ENCODE measurements around the gene IDE.
"Not testable (repeated sequence)": the region's sequence is repeated elsewhere in the genome, so short reads cannot be mapped to it uniquely, and the experiment has no call there.

Gene IDE

DNA sequence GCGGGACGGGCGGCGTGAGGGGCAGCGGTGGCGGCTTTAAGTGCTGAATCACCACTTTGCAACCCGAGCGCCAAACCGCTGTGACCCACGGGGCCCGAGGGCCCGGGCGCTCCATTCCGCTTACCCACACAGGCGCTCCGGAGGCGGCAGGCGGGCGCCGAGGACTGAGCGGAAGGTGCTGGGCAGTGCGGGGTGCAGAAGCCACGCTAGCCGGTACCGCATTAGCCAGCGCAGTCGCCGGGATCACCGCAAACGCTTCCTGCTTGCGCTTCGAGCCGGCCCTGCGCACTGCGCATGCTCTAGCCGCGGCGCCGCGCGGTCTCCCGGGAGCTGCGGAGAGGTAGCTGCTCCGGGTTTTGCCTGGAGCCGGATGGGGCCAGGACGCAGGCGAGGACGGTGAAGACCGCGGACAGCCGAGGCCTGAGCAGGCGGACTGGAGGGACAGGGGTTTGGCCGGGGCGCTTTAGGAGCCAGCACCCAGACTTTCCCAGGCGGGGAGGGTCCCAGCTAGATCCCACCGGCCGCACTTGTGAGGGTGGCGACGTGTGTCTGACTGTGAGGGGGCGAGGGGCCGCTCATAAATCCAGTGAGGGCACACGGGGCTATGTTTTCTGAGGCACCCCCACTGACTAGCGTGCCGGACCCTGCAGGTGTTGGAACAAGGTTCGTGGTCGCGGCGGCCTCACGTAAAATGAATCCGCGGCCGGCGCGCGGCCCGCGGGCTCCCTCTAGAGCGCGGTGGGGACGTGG, at the start of gene IDE:
Gene IDE (minus strand): TSS at position 296 of the 750 bp plus-strand sequence. CDS start 74 bp downstream, at position 222.
- peak; percentile 60 to 77 for DNase-seq (ENCODE audit: low read depth in 2 of 2)

DNA sequence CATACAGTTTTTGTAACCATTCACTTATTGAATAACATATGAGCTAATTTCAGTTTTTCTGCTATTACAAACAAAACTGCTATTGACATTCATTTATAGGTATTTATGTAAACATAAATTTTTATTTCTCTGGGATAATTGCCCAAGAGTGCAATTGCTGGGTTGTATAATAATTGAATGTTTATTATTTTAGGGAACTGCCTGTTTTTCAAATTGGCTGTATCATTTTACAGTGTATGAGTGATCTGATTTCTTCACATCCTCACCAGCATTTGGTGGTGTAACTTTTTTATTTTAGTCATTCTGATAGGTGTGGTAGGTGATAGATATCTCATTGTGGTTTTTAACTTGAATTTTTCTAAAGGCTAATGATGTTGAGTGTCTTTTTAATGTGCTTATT, 45.5 kb upstream of the IDE start:
- DNase-seq (ENCODE audit: low read depth in 2 of 2), result no peak

DNA sequence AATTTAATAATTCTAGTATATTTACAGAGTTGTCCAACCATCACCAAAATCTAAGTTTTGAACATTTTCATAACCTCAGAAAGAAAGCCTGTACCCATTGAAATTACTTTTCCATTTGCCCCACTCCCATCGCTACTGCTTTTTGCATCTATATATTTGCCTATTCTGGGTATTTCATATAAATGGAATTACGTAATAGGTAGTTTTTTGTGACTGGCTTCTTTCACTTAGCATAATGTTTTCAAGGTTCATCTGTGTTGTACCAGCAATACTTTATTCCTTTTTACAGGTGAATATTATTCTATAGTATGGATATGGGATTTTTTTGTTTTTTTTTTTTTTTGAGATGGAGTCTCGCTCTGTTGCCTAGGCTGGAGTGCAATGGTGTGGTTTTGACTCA, 41.6 kb upstream of the IDE start:
- DNase-seq (ENCODE audit: low read depth in 2 of 2), result no peak

DNA sequence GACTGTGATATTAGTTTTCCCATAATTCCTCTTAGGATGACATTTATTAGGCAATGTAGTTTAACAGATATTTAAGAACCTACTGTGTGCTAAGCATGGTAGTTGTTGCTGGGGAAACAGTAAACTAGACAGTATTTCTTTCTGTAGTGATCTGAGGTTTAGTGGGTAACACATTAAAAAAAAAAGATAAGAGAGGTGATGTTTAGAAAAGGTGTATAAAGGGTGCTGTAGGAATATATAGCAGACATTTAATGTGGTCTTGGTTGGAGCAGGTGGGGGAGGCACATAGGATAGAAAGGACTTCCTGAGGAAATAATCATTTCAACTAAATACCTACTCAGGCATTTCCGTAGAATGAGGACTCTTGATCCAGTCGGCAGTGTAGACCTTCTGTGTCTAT, 30.9 kb upstream of the IDE start:
- DNase-seq (ENCODE audit: low read depth in 2 of 2), result no peak

DNA sequence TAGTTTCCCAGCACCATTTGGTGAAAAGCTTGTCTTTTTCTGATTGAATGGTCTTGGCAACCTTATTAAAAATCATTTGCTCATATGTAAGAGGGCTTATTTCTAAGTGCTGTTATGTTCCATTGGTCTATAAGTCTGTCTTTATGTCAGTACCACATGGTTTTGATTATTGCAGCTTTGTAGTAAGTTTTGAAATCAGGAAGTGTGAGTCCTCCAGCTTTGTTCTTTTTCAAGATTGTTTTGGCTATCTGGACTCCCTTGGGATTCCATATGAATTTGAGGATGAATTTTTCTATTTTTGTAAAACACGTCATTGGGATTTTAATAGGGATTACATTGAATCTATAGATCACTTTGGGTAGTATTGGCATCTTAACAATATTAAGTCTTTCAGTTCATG, 24.4 kb upstream of the IDE start:
- no peak for DNase-seq (ENCODE audit: low read depth in 2 of 2)

DNA sequence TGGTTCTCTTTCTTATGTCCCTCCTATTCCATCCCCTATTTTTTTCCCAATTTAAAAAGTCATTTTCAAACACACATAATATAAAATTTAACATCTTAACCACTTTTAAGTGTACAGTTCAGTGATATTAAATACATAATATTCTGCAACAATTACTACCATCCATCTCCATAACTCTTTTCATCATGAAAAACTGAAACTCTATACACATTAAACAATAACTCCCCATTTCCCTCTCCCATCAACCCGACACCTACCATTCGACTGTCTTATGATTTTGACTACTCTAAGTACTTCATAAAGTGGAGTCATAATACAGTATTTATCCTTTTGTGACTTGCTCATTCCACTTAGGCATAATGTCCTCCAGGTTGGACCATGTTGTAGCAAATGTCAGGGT, 21.6 kb upstream of the IDE start:
- DNase-seq (ENCODE audit: low read depth in 2 of 2), result no peak

DNA sequence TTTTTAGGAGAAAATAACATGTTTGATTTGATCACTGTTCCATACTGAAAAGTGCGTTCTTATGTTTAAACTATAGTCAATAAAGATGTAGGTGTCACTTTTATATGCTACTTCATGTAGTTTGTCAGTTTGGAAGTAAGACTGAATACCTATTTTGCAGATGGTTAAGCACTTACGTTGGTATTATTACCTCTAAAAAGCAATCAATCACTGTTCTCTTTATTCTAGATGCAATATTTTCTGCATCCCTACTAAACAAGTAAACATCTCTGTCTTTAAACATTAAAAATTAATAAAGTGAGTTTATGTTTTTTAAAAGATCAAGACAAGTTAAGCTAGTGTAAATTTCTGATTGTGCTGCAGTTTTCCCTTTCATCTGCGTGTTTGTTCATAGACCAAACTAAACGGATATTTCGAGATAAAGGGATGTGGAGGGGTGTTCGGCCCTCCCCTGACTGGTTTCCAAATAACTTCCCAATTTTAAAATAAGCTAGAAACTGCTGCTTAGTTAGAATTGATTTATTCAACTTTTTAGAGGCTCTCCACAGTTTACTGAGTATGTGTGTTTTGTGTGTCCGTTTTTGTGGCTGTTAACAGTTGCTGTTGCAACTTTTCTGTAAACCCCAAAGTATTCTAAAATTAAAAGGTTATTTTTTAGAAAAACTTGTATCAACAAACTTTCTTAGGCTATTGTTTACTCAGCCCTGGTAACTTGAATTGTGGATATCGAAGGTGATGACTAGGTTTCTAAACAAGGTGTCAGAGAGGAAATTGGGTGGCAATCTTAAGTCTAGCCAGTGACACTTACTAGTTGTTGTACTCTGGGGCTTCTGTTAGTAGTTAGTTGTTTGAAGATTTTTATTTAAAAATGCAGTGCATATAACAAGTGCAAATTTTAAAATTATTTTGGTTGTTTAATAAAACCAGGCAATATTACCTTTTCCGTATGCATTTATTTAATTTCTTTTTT, 20.0 kb upstream of the IDE start:
- no peak for DNase-seq (ENCODE audit: low read depth in 2 of 2)

DNA sequence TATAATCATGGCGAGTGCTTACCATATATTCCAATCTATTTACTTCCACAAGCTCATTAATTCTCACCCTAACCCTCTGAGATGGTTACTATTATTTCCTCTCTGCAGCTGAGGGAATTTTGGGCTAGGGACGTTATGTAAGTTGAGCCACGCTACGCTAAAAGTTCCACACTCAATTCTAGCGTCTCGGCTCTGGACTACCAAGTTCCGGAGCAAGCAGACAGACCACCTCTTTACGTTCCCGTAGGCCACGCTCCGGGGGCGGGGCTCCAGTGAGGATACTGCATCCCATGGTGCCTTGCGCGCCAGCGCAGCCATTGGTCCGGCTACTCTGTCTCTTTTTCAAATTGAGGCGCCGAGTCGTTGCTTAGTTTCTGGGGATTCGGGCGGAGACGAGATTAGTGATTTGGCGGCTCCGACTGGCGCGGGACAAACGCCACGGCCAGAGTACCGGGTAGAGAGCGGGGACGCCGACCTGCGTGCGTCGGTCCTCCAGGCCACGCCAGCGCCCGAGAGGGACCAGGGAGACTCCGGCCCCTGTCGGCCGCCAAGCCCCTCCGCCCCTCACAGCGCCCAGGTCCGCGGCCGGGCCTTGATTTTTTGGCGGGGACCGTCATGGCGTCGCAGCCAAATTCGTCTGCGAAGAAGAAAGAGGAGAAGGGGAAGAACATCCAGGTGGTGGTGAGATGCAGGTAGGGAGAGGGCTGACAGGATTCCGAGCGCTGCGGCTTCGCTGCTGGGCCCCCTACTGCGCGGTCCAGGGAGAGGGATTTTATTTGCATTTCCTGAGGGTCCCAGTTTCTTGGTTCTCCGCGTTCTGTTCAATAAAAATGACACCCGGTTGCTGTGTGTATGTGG, 19.1 kb upstream of the IDE start, which contains the start of gene KIF11:
Gene KIF11 (plus strand): TSS at position 370 of the 858 bp plus-strand sequence. CDS start 246 bp downstream, at position 616.
- peak; percentile 94 to 98 for DNase-seq (ENCODE audit: low read depth in 2 of 2)

DNA sequence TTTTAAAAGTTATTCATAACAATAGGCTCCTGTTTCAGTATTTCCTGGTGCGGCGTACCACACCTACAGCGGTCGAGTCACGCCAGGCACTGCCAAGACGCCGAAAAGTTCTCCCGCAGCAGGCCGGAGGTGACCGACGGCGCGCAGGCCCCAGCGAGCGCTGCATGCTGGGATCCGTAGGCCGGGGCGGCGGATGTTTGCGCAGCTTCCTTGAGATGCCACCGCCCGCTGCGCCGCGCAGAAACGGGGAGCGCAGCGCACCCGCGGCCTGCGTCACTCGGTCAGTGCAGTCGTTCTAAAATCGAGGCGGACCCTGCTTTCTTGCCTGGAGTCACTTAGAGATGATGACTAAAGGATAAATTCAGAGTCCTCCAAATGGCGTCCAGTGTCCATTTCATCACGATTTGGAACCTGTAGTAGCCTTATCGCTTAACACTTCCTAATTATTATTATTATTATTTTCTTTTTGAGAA, 17.7 kb upstream of the IDE start:
- peak; percentile 80 to 81 for DNase-seq (ENCODE audit: low read depth in 2 of 2)

DNA sequence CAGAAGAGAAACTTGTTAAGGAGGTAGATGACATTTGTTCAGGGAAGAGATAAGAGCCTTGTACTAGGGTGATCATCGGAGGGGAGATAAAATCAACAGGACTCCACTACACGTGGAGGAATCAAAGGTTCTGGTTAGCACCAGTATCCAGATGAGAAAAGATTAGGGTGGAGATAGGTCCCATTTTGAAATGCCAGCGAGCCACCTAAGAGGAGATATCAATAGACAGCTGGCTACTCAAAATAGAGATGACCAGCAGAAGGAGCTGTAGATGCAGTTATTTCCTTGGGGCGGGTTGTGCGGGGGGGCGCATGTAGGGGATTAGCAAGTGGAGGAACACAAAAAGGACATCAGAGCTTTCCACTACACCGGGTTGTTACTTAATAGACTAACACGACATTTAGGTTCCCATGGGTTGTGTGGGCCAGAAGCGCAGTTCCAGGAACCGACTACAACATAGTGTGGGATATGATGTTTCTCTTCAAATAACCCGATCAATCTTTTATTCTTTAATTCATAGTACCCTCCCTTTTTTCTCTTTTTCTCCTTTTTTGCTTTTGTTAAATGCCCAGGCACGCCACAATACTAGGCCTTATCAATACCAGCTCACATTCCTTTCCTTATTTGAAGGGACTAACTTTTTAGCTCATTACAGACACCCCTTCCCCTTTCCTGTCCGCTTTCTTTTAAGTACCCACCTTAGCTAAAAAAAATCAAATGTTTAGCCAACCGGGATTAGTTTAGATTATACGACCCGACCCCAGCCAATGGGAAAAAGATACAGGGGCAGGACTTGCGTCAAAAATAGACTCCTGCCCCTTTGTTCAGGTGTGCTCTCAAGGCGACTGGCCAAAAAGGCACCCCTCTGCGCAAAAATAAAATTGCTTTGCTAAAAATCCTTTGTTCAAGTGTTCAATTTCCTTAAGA, 17.0 kb upstream of the IDE start:
- DNase-seq (ENCODE audit: low read depth in 2 of 2), result no peak

DNA sequence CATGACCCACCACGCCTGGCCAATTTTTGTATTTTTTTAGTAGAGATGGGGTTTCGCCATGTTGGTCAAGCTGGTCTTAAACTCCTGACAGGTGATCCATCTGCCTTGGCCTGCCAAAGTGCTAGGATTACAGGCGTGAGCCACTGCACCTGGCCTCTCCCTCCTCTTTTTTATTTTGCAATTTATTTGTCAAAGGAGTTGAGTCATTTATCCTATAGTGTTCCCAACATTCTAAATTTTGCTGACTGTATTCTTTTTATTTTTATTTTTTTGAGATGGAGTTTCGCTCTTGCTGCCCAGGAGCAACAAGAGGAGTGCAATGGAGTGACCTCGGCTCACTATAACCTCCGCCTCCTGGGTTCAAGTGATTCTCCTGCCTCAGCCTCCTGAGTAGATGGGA, 8.5 kb upstream of the IDE start:
- not testable (repeated sequence) for DNase-seq (ENCODE audit: low read depth in 2 of 2)

DNA sequence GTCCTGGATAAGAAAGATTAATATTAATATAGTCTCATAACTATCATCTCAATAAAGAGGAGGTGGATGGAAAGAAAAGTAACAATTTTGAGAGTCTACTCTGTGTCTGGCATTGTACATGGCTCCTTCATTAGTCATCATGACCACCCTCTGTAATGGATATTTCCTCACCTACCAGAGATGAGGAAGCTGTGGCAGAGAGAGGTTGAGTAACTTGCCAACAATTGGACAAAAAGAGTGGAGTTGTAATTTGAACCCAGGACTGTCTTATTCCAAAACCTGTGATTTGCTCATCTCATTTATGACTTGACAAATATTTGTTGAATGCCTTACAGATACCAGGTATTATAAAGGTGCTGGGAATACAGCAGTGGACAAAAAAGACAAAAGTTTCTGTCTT, 2.1 kb upstream of the IDE start:
- DNase-seq (ENCODE audit: low read depth in 2 of 2), result no peak

DNA sequence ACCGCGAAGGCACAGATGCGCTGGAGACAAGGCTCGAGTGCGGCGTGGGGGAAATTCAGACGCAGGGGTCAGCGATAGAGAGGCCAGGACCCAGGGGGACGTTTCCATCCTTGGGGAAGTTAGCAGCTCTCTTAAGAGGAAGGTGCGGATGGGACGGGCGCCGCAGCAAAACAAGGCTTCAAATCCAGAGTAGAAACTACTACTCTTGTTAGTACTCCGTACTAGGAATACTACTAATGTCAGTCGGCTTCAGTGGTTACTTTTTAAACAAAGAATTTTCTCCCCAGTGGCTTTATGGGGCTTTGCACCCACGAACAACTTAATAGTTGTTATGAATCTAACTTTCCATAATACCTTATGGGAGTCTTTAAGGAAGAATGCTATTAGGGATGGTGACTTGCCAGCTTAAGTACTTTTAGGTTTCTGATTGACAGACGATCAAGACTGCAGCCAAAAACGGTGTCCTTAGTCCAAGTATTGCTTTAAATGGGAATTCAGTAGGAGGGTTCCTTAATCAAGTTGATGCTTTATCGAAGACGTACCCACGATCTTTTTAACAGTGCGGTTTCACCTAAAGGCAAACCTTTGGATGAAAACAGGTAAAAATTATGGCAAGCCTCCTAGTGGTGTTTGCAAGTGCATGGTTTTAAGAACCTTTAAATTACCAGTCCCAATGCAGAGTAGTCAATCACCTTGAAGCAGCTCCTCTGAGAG, 812 bp upstream of the IDE start:
- no peak for DNase-seq (ENCODE audit: low read depth in 2 of 2)

DNA sequence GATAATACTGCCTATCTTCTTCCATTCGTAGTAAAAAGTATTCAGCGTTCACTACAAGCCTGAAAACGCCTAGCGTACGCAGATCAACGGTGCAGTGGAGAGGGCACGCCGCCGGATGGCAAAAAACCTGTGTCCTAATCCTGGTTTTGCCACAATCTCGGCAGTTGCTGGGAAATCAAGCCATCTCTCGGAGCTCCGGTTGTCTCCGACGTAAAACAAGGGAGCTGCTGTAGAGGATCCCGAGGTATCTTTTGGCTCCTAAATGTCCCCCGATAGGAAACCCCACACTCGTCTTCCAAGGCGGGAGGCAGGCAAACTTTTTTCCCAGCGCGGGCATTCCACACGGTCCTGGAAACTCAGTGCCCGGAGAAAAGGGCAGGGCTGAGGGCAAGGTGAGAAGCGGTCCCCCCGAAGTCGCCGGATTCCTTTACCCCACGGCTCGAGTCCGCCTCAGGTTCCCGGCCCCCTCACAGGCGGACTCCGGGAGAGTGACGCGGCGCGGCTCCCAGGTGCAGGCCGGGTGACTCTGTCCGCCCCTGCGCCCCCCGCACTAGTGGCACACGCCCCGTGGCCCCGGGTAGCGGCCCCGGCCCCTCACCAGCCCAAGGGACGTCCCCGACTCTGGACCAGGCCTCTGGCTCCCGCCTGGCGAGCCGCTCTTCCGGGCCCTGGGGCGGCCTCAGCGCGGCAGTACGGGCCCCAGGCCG, 649 bp downstream of the IDE start:
- DNase-seq (ENCODE audit: low read depth in 2 of 2), result no peak

DNA sequence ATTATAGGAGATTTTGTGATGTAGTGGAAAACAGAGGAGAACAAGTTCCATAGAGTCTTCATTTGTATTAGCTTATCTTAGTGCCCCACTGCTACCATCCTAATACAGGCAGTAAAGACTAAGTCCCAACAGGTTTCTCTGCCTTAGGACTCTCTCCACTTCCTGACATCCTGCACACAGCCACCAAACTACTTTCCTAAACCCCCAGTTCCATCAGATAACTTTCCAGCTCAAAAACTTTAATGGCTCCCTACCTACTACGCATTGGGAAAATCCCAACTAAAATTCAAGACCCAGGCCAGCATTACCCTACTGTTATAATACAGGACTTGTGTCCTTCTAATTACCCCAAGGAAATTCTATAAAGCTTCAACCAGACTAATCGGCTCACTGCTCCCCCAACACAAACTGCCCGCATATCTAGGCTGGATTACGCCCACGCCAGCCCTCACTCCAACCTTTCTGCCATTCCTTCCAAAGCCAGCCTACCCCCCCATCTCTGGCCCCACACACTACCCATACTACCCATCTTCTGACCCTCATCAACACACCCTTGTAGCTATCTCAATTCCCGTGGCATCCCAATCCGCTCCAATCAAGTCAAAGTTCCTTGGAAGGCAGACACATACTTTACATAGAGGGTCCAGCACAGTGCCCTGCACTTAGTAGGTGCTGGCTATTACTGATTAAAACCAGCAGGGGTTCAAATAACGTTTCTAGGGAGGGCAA, 1.4 kb downstream of the IDE start:
- no peak for DNase-seq (ENCODE audit: low read depth in 2 of 2)

DNA sequence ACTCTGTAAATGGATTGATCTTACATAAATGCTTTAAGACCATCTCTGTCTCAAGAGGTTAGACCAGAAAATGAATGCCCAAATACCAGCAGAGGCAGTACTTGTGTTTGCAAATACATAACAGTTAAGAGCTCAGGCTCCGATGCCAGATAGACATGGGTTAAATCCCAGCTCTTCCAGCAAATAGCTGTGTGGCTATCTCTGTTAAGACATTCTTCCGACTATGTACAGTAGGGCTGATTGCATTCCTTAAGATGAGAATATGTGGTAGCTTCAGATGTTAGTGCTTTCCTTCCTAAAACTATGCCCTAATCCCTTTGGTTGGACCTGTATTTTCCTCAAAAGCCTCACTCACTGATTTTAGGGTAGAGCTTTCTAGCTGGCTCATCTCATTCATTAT, 2.2 kb downstream of the IDE start:
- DNase-seq (ENCODE audit: low read depth in 2 of 2), result no peak

DNA sequence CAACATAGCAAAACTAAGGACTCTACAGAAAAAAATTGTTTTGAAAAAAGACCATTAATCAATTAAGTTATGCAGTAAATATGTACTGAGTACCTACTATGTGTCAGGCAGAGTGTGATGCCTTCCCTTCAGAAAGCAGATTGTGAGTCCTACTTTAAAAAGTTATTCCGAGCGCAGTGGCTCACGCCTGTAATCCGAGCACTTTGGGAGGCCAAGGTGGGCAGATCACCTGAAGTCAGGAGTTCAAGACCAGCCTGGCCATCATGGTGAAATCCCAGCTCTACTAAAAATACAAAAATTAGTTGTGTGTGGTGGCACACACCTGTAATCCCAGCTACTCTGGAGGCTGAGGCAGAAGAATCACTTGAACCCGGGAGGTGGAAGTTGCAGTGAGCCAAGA, 4.2 kb downstream of the IDE start:
- DNase-seq (ENCODE audit: low read depth in 2 of 2), result not testable (repeated sequence)

DNA sequence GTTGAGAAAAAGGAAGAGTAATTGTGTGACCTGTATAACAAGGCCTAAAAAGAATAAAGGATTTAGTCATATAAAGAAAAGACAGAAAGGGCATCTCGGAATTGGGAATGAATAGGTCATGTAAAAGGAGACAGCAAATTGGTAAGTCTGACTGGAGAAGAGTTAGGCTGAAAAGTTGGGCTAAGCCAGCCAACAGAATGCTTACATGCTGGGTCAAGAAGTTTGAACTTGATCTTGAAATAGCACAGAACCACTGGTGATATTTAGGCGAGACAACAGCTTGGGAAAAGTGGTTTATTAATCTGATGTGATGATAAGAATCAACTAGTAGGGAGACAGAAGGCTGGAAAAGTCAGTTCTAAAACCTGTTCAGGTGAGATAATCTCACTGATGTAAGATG, 4.8 kb downstream of the IDE start:
- no peak for DNase-seq (ENCODE audit: low read depth in 2 of 2)
